Duodenal mucosa (tissue), 2 donors: ENCODE measurements around the gene NFATC2.

Experiments used
- H3K27ac ChIP-seq: one replicate; pipeline ENCODE4 v1.7.0; 2013; ENCODE audit warnings: low read depth, low read length
- H3K27me3 ChIP-seq, 2 donors: one replicate each; pipeline ENCODE4 v1.7.0; 2013; ENCODE audit warnings: low read length in 2 of 2, control low read depth in 1 of 2; ENCODE audit not compliant: insufficient read depth in 2 of 2, control insufficient read depth in 1 of 2
- H3K36me3 ChIP-seq, 2 donors: one replicate each; pipeline ENCODE4 v1.7.0; 2013; ENCODE audit warnings: low read length in 2 of 2, control low read depth in 1 of 2; ENCODE audit not compliant: insufficient read depth in 2 of 2, control insufficient read depth in 1 of 2
- H3K4me1 ChIP-seq, 2 donors: one replicate each; pipeline ENCODE4 v1.7.0; 2013; ENCODE audit warnings: low read length in 2 of 2, control low read depth in 1 of 2; ENCODE audit not compliant: insufficient read depth in 2 of 2, control insufficient read depth in 1 of 2
- H3K4me3 ChIP-seq, 2 donors: one replicate each; pipeline ENCODE4 v1.7.0; 2013; ENCODE audit warnings: low read length in 2 of 2, low read depth in 1 of 2
- H3K9ac ChIP-seq, 2 donors: one replicate each; pipeline ENCODE4 v1.7.0; 2013; ENCODE audit warnings: low read length in 2 of 2, low read depth in 1 of 2
- H3K9me3 ChIP-seq, 2 donors: one replicate each; pipeline ENCODE4 v1.7.0; 2013; ENCODE audit warnings: low read length in 2 of 2, control low read depth in 1 of 2; ENCODE audit not compliant: control insufficient read depth in 1 of 2

Gene NFATC2

DNA sequence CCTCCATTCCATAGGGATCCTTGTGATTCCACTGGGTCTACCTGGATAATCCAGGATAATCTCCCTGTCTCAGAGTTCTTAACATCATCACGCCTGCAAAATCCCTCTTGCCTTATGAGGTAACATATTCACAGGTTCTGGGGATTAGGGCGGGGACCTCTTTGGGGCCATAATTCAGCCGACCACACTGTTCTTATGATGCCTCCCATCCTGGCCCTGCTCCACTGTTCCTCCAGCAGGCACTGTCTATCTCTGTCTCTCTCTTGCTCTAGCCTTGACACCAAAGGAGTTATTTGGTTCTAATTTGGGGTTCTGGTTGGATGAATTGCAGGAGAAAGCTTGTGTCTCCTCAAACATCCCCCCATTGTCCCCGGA, 168.1 kb downstream of the NFATC2 start:
- Histone ChIP-seq H3K27me3 (no peaks in the 10 kb centered on the region), H3K9me3 (no peaks in the 10 kb centered on the region), H3K27ac (no peak overlapping the region), H3K4me1 (peaks cover 16 to 23% of the 10 kb centered on the region in 2 donors), H3K36me3 (no peaks in the 10 kb centered on the region), H3K4me3 (no peak overlapping the region), H3K9ac (no peak overlapping the region)

DNA sequence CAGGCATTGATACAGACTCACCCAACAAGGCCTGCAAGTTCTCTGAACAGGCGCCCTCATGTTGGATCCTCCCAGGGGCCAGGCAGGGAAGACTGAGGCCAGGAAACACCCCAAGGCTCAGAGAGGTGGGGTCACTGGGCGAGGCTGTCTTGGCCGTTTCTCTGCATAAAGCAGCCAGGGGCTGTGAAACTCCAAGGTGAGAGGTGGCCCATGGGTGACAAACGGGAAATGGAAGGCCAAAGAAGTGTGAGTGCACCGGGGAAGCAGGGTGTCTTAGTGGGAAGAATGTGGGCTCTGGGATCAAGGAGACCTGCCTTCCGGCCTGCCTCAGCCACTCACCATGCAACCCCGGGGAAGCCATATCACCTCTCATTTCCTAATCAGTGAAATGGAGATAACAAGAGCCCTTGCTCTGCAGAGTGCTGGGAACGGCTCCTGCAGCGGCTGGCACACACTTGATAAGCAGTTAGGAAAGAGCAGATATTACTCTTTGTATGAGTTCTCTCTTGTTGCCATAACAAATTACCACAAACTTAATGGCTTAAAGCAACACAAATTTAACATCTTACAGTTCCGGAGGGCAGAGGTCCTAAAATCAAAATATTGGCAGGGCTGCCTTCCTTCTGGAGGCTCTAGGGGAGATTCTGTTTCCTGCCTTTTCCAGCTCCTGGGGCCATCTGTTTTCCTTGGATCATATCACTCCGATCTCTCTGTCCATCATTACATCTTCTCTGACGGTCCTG, 168.6 kb downstream of the NFATC2 start:
- Histone ChIP-seq H3K9me3 (no peaks in the 10 kb centered on the region), H3K36me3 (no peaks in the 10 kb centered on the region), H3K27ac (no peak overlapping the region), H3K4me3 (no peak overlapping the region), H3K4me1 (peaks cover 16 to 23% of the 10 kb centered on the region in 2 donors), H3K27me3 (no peaks in the 10 kb centered on the region), H3K9ac (no peak overlapping the region)

DNA sequence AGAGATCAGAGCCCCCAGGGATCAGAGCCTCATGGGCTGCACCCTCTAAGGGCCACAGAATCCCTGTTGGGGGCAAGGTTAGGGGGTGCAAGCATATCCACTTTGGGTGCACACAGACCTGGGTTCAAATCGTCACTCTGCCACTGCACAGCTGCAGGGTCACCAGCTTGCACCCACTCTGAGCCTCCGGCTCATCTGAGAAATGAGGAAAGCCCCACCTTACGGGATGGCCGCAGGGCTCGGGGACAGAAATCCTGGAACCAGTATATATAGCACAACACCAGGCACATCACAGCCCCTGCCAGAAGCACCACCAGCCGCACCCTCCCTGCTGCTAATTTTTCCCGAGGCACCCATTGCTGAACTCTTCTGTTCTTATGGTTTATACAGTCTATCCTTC, 169.6 kb downstream of the NFATC2 start:
- Histone ChIP-seq H3K4me1 (peaks cover 16 to 23% of the 10 kb centered on the region in 2 donors), H3K27me3 (no peaks in the 10 kb centered on the region), H3K9ac (no peak overlapping the region), H3K36me3 (no peaks in the 10 kb centered on the region), H3K9me3 (no peaks in the 10 kb centered on the region), H3K27ac (no peak overlapping the region), H3K4me3 (no peak overlapping the region)

DNA sequence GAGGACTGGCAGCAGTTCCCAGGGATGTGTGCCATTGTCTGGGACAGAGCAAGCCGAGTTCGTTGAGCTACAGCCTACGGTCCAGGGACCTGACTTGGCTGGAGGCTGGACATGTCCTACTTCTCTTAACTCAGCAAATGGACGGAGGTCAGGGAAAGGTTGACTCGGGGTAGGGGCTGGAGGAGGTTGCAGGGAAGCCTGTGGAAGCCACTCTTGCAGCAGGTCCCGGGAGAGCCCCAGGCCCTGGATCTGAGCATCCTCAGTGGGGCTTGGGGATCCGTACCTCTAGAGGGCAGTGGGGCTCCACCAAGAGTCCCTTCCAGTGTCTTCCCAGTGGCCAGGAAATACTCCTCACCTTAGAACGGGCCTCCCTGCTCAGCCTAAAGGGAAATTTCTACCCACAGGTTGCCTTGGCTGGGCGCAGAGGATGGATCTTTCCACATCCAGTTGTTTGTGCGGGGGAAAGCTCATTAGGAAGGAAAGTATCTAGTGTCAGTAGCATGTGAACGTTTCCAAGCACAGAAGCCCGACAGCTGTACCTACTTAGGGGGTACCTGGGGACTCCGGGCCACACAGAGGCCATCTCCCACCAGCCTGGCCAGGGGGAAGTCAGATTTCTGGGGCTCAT, 170.2 kb downstream of the NFATC2 start:
- no peak overlapping the region for H3K27ac ChIP-seq
- H3K36me3 ChIP-seq, result no peaks in the 10 kb centered on the region
- H3K9ac ChIP-seq, result no peak overlapping the region
- no peak overlapping the region for H3K4me3 ChIP-seq
- no peaks in the 10 kb centered on the region for H3K27me3 ChIP-seq
- no peaks in the 10 kb centered on the region for H3K9me3 ChIP-seq
- peaks cover 16 to 23% of the 10 kb centered on the region in 2 donors for H3K4me1 ChIP-seq

DNA sequence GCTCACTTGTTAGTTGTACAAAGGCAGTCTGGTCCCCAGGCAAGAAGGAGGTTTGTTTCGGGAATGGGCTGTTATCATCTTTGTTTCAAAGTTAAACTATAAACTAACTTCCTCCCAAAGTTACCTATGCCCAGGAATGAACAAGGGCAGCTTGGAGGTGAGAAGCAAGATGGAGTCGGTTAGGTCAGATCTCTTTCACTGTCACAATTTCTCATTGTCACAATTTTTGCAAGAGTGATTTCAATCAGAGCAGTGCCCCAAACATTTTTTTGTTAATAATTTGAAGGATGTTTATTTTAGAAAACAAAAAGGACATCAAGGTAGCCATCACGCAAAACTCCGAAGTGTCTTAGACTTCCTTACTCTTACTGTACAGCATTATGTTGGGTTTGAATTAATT, 170.8 kb downstream of the NFATC2 start:
- H3K4me1 ChIP-seq, result peaks cover 16 to 23% of the 10 kb centered on the region in 2 donors

DNA sequence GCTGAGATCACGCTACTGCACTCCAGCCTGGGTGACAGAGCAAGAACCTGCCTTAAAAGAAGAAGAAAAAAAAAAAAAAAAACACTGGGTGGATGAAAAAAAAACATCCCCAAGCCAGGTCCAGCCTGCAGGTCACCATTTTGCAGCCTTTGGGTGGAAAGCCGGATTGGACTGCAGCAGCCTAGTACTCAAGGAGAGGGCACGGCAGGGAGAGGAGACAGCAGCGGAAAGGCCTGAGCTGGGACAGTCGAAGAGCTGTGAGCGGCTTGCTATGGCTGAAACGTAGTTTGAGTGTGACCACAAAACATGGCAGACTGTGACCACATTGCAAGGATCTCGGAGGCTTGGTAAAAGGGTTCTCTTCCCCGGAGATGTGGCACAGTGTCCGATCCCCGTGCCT, 173.0 kb downstream of the NFATC2 start:
- Histone ChIP-seq H3K27ac (no peak overlapping the region), H3K9ac (no peak overlapping the region), H3K36me3 (no peaks in the 10 kb centered on the region), H3K4me1 (peaks cover 12 to 21% of the 10 kb centered on the region in 2 donors), H3K9me3 (no peaks in the 10 kb centered on the region), H3K27me3 (no peaks in the 10 kb centered on the region), H3K4me3 (no peak overlapping the region)

More for the DNA sequence above, 170.8 kb downstream of the NFATC2 start:
- Histone ChIP-seq H3K9me3 (no peaks in the 10 kb centered on the region), H3K27ac (no peak overlapping the region), H3K36me3 (no peaks in the 10 kb centered on the region), H3K9ac (no peak overlapping the region), H3K27me3 (no peaks in the 10 kb centered on the region), H3K4me3 (no peak overlapping the region)

DNA sequence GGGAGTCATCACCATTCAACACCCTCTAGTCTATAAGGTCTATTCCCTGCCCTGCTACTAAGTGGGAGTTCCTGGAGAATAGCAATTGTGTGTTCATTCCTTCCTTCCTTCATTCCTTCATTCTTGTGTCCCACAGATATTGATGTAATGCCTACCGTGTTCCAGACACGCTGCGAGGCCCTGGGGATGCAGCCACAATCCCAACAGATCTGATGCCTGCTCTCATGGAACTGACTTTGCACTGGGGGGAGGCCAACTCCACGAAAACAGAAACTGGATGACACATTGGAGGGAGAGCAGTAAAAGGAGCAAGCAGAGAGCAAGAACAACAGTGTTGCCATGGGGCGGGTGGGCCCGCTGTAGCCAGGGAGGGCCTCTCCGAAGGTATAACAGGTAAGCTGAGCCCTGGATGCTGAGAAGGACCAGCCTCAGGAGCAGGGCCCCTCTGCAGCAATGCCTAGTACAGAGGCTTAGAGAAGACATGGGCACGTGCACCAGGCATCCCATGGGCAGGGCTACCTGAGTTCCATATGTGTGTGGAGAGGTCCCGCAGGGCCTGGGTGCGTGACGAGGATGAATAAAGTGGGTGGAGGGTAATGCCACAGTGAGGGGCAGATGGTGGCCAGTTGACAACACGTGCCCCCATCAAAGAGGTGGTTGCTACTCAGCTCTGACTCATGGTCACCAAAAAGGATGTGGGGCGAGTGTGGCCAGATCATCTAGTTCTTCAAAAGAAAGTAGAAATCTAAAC, 173.9 kb downstream of the NFATC2 start:
- H3K27ac ChIP-seq, result no peak overlapping the region
- no peaks in the 10 kb centered on the region for H3K36me3 ChIP-seq
- no peaks in the 10 kb centered on the region for H3K9me3 ChIP-seq
- no peak overlapping the region for H3K9ac ChIP-seq
- H3K4me3 ChIP-seq, result no peak overlapping the region
- H3K4me1 ChIP-seq, result peaks cover 4 to 12% of the 10 kb centered on the region in 2 donors
- no peaks in the 10 kb centered on the region for H3K27me3 ChIP-seq

DNA sequence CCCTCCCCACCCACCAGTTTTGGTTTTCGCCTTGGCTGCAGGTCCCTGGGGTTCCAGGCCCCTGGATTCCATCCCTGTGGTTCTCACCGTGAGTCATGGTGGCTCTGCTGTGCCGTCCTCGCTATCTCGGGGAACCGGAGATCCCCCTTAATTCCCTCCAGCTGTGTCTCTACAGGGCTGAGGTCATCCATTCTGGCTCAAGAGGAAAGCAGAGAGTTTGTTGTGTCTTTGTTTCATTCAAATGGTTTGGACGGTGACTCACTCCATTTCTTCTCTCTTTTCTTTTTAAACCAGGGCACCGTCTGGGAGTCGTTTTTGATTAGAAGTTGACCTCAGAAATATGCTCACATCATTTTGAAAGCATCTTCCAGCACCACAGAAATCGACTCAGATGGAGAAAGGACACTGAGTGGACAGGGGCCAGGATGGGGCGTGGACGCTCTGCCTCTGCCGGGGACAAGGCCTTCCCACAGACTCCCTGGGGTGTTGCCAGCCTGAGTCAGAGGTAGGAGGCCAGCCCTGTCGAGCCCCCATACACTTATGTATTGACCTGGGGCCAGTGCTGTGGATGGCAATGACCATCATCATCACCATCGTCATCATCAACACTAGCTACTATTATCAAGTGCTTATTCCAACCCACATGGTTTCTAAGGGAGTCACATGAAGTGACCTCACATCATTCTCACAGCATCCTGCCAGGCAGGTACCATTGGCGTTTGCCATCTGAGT, 176.2 kb downstream of the NFATC2 start:
- no peaks in the 10 kb centered on the region for H3K9me3 ChIP-seq
- no peaks in the 10 kb centered on the region for H3K36me3 ChIP-seq
- no peak overlapping the region for H3K9ac ChIP-seq
- no peaks in the 10 kb centered on the region for H3K4me1 ChIP-seq
- peak overlapping the region; percentile 24 for H3K27ac ChIP-seq
- H3K4me3 ChIP-seq, result no peak overlapping the region
- H3K27me3 ChIP-seq, result no peaks in the 10 kb centered on the region

DNA sequence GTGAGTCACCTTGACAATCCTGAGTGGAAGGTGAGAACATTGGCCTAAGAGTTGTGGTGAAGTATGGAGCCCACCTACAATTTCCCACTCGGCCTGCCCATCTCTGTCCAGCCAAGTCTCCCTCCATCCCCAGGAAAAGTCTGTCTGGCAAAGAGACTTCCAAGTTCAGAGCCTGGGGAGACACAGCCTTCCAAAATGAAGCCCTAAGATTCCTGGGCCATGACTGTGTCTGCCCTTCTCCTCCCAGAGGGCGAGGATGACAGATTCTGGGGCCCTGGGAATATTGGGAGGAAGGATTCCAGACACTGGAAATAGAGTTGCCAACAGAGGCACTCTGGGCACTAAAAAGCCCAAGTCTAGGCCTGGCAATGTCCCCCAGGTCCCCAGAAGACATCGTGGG, 176.8 kb downstream of the NFATC2 start:
- Histone ChIP-seq H3K4me3 (no peak overlapping the region), H3K27ac (peak overlapping the region; percentile 24), H3K4me1 (no peaks in the 10 kb centered on the region), H3K27me3 (no peaks in the 10 kb centered on the region), H3K9ac (no peak overlapping the region), H3K36me3 (no peaks in the 10 kb centered on the region), H3K9me3 (no peaks in the 10 kb centered on the region)

DNA sequence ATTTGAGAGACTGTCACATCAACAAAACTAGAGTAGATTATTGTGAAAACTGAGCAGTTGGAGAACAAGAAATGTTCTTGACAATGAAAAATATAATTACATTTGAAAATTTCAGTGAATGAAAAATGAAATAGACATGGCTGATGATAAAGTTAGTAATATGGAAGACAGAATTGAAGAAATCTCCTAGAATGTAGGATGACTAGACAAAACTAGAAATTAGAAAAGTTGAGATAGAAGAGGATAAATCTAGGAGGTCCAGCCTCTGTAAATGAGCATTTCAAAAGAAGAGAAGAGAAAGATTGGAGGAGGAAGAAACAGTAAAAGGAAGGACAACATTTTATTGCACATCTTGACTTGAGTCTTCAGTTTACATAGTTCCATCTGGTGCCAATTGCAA, 178.7 kb downstream of the NFATC2 start:
- no peaks in the 10 kb centered on the region for H3K27me3 ChIP-seq
- no peaks in the 10 kb centered on the region for H3K36me3 ChIP-seq
- H3K27ac ChIP-seq, result no peak overlapping the region
- H3K4me3 ChIP-seq, result no peak overlapping the region
- H3K9ac ChIP-seq, result no peak overlapping the region
- H3K9me3 ChIP-seq, result no peaks in the 10 kb centered on the region
- H3K4me1 ChIP-seq, result no peaks in the 10 kb centered on the region
